Measurements from ENCODE around the gene IFNLR1. TPM values are rescaled to one million over a fixed set of nuclear protein-coding genes. Genes with fewer than 3 reads are reported as not detected.

IFNLR1 gene
- total and polyA plus RNA-seq, 12 donors, result 1.8 to 11.5 (median 3.9) TPM

DNA sequence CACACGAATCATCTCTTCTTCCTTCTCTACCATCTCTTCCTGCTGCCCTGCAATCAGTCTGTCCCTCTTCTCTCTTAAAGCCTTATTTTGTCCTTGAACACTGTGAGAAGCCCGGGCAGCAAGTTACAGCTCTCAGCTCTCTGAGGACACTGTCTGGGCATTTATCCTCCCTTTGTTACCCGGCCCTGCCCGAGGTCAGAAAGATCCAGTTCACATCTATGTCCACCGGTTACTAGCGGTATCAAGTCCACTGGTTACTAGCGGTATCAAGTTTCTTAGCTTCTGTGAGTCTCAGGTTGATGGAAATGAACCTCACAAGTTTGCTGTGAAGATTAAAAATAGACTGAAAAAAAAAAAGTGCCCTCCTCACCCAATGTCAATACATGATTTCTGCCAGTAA is 18.8 kb downstream of the IFNLR1 start:
- no peaks in the 10 kb centered on the region for H3K4me1 ChIP-seq (replicated peaks in 1 of 2)
- no peaks in the 10 kb centered on the region for H3K27me3 ChIP-seq
- no peak for DNase-seq
- H3K27ac ChIP-seq, result no peak overlapping the region
- no peak overlapping the region for H3K4me3 ChIP-seq
- intact Hi-C loops (cut with DNase I), result no loop called here
- no peaks in the 10 kb centered on the region for H3K36me3 ChIP-seq (replicated peaks in 1 of 2)
- H3K9me3 ChIP-seq (replicated peaks in 1 of 3), result no peaks in the 10 kb centered on the region
- TF ChIP-seq POLR2A (IDR thresholded peaks at IDR 0.05), result no peak
- TF ChIP-seq, protein P1, sequence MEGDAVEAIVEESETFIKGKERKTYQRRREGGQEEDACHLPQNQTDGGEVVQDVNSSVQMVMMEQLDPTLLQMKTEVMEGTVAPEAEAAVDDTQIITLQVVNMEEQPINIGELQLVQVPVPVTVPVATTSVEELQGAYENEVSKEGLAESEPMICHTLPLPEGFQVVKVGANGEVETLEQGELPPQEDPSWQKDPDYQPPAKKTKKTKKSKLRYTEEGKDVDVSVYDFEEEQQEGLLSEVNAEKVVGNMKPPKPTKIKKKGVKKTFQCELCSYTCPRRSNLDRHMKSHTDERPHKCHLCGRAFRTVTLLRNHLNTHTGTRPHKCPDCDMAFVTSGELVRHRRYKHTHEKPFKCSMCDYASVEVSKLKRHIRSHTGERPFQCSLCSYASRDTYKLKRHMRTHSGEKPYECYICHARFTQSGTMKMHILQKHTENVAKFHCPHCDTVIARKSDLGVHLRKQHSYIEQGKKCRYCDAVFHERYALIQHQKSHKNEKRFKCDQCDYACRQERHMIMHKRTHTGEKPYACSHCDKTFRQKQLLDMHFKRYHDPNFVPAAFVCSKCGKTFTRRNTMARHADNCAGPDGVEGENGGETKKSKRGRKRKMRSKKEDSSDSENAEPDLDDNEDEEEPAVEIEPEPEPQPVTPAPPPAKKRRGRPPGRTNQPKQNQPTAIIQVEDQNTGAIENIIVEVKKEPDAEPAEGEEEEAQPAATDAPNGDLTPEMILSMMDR (IDR thresholded peaks at IDR 0.05), result no peak
- WGBS, 4 donors, result 58 to 78% (median 63%) methylated on average over 7 of the region's 7 CpGs

DNA sequence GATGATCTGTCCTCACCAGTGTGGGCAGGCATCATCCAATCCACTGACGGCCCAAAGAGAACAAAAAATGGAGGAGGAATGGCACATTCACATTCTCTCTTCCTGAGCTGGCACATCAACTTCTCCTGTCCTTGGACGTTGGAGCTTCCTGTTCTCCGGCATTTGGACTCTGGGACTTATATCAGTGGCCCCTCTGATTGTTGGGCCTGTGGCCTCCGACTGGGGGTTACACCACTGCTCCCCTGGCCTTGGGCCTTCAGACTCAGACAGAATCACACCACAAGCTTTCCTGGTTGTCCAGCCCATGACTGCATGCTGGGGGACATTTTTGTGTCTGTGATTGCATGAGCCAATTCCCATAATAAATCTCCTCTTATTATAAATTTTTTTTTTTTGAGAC is 20.1 kb downstream of the IFNLR1 start:
- Histone ChIP-seq H3K9me3 (replicated peaks in 1 of 3) (no peaks in the 10 kb centered on the region), H3K4me1 (replicated peaks in 1 of 2) (no peaks in the 10 kb centered on the region), H3K27me3 (no peaks in the 10 kb centered on the region), H3K36me3 (replicated peaks in 1 of 2) (no peaks in the 10 kb centered on the region), H3K4me3 (no peak overlapping the region), H3K27ac (no peak overlapping the region)
- DNase-seq, result peak in 2 of 7 donors; percentile 39 to 45
- intact Hi-C loops (cut with DNase I), result no loop called here
- TF ChIP-seq POLR2A (IDR thresholded peaks at IDR 0.05), result no peak
- TF ChIP-seq, protein P1 (IDR thresholded peaks at IDR 0.05), result no peak
- 32 to 46% (median 41%) methylated on average over 4 of the region's 4 CpGs for WGBS, 4 donors

DNA sequence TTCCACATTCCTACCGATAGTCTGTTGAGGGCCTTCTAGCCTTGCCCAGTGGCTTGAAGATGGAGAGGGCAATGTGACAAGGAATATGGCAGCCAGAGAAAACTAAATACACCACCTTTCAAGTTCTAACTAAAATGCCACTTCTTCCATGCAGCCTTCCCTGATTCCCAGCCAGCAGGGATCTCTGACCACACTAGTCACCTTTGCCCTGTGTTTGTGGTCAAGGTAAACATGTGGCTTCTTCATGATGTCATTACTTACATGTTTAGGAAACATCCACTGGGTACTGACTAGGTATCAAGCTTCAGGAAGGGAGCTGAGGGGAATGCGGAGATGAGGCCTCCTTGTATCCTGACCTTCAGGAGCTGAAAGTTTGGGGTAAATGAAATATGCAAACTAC is 21.6 kb downstream of the IFNLR1 start:
- no peak for DNase-seq
- Histone ChIP-seq H3K4me1 (replicated peaks in 1 of 2) (no peaks in the 10 kb centered on the region), H3K9me3 (replicated peaks in 1 of 3) (no peaks in the 10 kb centered on the region), H3K27me3 (no peaks in the 10 kb centered on the region), H3K4me3 (no peak overlapping the region), H3K27ac (no peak overlapping the region), H3K36me3 (replicated peaks in 1 of 2) (no peaks in the 10 kb centered on the region)
- WGBS, 4 donors, result 98 to 100% (median 100%) methylated on average over 2 of the region's 2 CpGs
- TF ChIP-seq POLR2A (IDR thresholded peaks at IDR 0.05), result no peak
- TF ChIP-seq, protein P1 (IDR thresholded peaks at IDR 0.05), result no peak
- intact Hi-C loops (cut with DNase I), result no loop called here

DNA sequence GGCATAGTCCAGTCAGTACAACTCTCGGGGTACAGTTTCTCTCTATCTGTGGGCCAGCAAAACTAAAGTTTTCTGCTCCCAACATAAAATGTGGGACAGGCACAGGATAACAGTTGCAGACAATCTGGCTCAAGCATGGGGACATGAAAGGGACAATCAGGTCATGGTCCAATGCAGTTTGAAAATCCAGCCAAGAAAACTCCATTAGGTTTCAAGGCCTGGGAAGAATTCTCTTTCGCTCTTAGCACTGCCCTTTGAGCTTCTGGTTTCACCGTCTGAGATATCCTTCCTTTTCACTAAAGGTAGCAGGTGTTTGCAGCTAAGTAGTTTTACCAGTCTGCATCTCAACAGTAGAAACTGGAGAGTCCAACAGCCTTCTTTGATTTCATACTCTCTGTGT is 23.1 kb downstream of the IFNLR1 start:
- Histone ChIP-seq H3K27me3 (no peaks in the 10 kb centered on the region), H3K4me1 (replicated peaks in 1 of 2) (no peaks in the 10 kb centered on the region), H3K4me3 (no peak overlapping the region), H3K9me3 (replicated peaks in 1 of 3) (no peaks in the 10 kb centered on the region), H3K27ac (no peak overlapping the region), H3K36me3 (replicated peaks in 1 of 2) (no peaks in the 10 kb centered on the region)
- no peak for TF ChIP-seq POLR2A (IDR thresholded peaks at IDR 0.05)
- TF ChIP-seq, protein P1 (IDR thresholded peaks at IDR 0.05), result no peak
- DNase-seq, result no peak
- intact Hi-C loops (cut with DNase I), result no loop called here
- WGBS, 4 donors, result 67 to 86% (median 84%) methylated on average over 3 of the region's 3 CpGs
